ENCODE results near the gene VIPR2.

DNA sequence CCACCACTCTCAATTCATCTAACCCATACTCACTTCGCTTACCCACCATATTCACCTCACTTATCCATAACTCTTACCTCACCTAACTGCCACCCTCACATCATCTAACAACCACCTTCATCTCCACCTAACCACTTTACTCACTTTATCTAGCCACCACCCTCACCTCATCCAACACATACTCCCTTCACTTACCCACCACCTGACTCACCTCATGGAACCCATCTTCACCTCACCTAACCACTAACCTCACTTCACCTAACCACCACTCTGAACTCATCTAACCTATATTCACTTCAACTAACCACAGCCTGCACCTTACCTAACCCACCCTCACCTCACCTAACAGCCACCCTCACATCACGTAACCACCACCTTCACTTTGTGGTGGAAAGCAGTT is 84.2 kb downstream of the VIPR2 start:
- TF ChIP-seq POLR2AphosphoS5 (IDR thresholded peaks at IDR 0.05) (no peak), POLR2A (IDR thresholded peaks at IDR 0.05; ENCODE audit: low read depth) (no peak), EP300 (IDR thresholded peaks at IDR 0.05) (no peak)
- TF ChIP-seq, protein P1, sequence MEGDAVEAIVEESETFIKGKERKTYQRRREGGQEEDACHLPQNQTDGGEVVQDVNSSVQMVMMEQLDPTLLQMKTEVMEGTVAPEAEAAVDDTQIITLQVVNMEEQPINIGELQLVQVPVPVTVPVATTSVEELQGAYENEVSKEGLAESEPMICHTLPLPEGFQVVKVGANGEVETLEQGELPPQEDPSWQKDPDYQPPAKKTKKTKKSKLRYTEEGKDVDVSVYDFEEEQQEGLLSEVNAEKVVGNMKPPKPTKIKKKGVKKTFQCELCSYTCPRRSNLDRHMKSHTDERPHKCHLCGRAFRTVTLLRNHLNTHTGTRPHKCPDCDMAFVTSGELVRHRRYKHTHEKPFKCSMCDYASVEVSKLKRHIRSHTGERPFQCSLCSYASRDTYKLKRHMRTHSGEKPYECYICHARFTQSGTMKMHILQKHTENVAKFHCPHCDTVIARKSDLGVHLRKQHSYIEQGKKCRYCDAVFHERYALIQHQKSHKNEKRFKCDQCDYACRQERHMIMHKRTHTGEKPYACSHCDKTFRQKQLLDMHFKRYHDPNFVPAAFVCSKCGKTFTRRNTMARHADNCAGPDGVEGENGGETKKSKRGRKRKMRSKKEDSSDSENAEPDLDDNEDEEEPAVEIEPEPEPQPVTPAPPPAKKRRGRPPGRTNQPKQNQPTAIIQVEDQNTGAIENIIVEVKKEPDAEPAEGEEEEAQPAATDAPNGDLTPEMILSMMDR (IDR thresholded peaks at IDR 0.05) = no peak
